GM23338 (cell line): ENCODE results near the gene NDRG3.

Experiments
- CREB1 ChIP-seq: fragments of 250-450 bp; sonication (Bioruptor Pico); IDR thresholded peaks from 2 replicates; pipeline ENCODE4 v1.5.0; 2020; ENCODE audit warnings: low read depth, mild to moderate bottlenecking, moderate library complexity
- EZH2 ChIP-seq: fragments of 200-600 bp; sonication (generic); IDR thresholded peaks from one replicate; pipeline ENCODE4 v1.8.0; 2017; ENCODE audit warnings: antibody characterized with exemption, mild to moderate bottlenecking, low read depth; ENCODE audit not compliant: unreplicated experiment
- EZH2phosphoT487 ChIP-seq: fragments of 200-600 bp; sonication (generic); IDR thresholded peaks from one replicate; pipeline ENCODE4 v1.8.1; 2018; ENCODE audit warnings: antibody characterized with exemption; ENCODE audit not compliant: unreplicated experiment
- JUNB ChIP-seq: IDR thresholded peaks from one replicate; pipeline ENCODE4 v1.6.1; 2016; ENCODE audit warnings: antibody characterized with exemption; ENCODE audit not compliant: unreplicated experiment
- POLR2AphosphoS5 ChIP-seq: IDR thresholded peaks from 2 replicates; pipeline ENCODE4 v1.6.1; 2016; ENCODE audit warnings: antibody characterized with exemption, low read depth
- ZNF331 ChIP-seq: fragments of 250-450 bp; sonication (Bioruptor Pico); IDR thresholded peaks from 2 replicates; pipeline ENCODE4 v1.5.0; 2020; ENCODE audit warnings: low read depth, mild to moderate bottlenecking, moderate library complexity
- TF ChIP-seq, protein P1 (sequence below), 2 experiments: fragments of 200-600 bp in 1 of 2; sonication (generic) in 1 of 2; conservative IDR thresholded peaks; 2 replicates each; pipeline versions ENCODE4 v1.5.1 to v1.6.1; 2016 to 2017; ENCODE audit warnings: antibody characterized with exemption in 2 of 2, low read depth in 2 of 2, mild to moderate bottlenecking in 2 of 2, moderate library complexity in 1 of 2
- TF ChIP-seq, protein P2 (sequence below): IDR thresholded peaks from 2 replicates; pipeline ENCODE4 v1.6.1; 2016; ENCODE audit warnings: antibody characterized with exemption
- TF ChIP-seq, protein P3 (sequence below): IDR thresholded peaks from one replicate; pipeline ENCODE4 v1.6.1; 2018; ENCODE audit warnings: antibody characterized with exemption; ENCODE audit not compliant: unreplicated experiment

DNA sequence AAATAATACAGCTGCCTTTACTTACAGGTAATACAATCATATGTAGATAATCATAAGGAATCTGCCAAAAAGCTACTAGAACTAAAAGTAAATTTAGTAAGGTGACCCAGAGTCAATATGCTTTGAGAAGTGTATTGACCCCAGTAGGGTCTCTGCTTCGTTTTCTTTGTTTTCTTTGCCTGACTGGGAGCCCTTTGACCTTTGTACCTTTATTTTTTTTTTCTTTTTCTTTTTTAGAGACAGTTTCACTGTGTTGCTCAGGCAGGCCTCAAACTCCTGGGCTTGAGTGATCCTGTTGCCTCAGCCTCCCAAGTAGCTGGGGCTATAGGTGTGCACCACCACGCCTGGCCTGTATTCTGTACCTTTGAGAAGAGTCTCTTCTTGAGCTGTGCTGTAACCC, 122.4 kb downstream of the NDRG3 start:
- TF ChIP-seq, protein P1, sequence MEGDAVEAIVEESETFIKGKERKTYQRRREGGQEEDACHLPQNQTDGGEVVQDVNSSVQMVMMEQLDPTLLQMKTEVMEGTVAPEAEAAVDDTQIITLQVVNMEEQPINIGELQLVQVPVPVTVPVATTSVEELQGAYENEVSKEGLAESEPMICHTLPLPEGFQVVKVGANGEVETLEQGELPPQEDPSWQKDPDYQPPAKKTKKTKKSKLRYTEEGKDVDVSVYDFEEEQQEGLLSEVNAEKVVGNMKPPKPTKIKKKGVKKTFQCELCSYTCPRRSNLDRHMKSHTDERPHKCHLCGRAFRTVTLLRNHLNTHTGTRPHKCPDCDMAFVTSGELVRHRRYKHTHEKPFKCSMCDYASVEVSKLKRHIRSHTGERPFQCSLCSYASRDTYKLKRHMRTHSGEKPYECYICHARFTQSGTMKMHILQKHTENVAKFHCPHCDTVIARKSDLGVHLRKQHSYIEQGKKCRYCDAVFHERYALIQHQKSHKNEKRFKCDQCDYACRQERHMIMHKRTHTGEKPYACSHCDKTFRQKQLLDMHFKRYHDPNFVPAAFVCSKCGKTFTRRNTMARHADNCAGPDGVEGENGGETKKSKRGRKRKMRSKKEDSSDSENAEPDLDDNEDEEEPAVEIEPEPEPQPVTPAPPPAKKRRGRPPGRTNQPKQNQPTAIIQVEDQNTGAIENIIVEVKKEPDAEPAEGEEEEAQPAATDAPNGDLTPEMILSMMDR (conservative IDR thresholded peaks at IDR 0.05; ENCODE audit: low read depth in 2 of 2): no peak
- TF ChIP-seq EZH2 (no peak), POLR2AphosphoS5 (no peak), CREB1 (CRISPR knock-in tag) (no peak), JUNB (no peak), EZH2phosphoT487 (no peak), ZNF331 (CRISPR knock-in tag) (no peak)
- TF ChIP-seq, protein P2, sequence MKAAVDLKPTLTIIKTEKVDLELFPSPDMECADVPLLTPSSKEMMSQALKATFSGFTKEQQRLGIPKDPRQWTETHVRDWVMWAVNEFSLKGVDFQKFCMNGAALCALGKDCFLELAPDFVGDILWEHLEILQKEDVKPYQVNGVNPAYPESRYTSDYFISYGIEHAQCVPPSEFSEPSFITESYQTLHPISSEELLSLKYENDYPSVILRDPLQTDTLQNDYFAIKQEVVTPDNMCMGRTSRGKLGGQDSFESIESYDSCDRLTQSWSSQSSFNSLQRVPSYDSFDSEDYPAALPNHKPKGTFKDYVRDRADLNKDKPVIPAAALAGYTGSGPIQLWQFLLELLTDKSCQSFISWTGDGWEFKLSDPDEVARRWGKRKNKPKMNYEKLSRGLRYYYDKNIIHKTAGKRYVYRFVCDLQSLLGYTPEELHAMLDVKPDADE: no peak
- TF ChIP-seq, protein P3, sequence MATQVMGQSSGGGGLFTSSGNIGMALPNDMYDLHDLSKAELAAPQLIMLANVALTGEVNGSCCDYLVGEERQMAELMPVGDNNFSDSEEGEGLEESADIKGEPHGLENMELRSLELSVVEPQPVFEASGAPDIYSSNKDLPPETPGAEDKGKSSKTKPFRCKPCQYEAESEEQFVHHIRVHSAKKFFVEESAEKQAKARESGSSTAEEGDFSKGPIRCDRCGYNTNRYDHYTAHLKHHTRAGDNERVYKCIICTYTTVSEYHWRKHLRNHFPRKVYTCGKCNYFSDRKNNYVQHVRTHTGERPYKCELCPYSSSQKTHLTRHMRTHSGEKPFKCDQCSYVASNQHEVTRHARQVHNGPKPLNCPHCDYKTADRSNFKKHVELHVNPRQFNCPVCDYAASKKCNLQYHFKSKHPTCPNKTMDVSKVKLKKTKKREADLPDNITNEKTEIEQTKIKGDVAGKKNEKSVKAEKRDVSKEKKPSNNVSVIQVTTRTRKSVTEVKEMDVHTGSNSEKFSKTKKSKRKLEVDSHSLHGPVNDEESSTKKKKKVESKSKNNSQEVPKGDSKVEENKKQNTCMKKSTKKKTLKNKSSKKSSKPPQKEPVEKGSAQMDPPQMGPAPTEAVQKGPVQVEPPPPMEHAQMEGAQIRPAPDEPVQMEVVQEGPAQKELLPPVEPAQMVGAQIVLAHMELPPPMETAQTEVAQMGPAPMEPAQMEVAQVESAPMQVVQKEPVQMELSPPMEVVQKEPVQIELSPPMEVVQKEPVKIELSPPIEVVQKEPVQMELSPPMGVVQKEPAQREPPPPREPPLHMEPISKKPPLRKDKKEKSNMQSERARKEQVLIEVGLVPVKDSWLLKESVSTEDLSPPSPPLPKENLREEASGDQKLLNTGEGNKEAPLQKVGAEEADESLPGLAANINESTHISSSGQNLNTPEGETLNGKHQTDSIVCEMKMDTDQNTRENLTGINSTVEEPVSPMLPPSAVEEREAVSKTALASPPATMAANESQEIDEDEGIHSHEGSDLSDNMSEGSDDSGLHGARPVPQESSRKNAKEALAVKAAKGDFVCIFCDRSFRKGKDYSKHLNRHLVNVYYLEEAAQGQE: no peak
